ENCODE results near the gene PPM1J.

DNA sequence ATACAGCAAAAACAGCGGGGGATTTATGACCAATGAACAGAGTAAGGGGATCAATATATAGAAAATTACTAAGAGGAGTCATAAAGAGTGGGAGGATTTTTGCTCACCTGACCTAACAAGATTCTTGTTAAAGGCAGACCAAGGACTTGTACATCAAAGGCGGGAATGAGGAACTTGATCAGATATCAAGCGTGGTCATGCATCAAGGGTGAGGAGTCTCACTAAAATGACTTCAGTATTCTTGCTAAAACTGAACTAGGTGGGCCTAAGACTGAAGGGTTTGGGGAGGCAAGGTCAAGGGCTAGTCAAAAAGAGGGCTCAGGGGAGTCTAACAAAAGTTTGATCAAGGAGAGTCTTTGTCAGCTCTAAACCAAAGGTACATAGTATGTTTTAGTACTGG, 38.6 kb downstream of the PPM1J start:
- TF ChIP-seq POLR2A (IDR thresholded peaks at IDR 0.05) (no peak), CTCF (IDR thresholded peaks at IDR 0.05) (no peak)

Measured in body of pancreas (tissue), 4 donors.